Stimulated activated CD4-positive, alpha-beta T cell treated with anti-CD3 and anti-CD28 coated beads, Interleukin-4, amount 100 ng/mL, for 4 hours (primary cell): Measurements from ENCODE around the gene TCP11X2.
"Not testable (repeated sequence)": the region's sequence is repeated elsewhere in the genome, so short reads cannot be mapped to it uniquely, and the experiment has no call there.

ENCODE experiments used
- DNase-seq, 2 experiments: peaks; one replicate each; pipeline ENCODE4 v3.0.0-alpha.2; 2020

TCP11X2 gene

DNA sequence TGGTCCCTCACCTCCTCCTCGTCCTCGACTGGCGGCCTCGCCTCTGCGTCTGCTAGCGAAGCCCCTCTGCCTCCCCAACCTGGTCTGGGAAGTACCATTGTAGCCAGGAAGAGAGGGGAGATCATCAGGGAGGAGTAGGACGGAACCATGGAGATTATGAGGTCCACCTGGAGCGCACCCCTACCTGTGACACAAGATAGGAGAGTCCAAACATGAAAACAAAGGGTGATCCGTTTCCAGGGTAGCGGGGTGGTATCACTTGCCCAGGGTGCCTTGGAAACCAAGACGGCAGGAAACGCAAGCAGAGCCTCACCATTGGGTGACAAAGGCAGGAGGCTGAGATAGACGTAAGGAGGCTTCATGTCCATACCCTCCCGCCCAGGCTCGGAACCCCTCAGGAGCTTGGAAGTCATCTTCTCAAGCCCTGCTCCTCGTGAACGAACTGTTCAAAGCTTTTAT is at the start of gene TCP11X2:
TSS of gene TCP11X2 (minus strand) at position 51 of the 459 bp plus-strand sequence.
- not testable (repeated sequence) for DNase-seq

DNA sequence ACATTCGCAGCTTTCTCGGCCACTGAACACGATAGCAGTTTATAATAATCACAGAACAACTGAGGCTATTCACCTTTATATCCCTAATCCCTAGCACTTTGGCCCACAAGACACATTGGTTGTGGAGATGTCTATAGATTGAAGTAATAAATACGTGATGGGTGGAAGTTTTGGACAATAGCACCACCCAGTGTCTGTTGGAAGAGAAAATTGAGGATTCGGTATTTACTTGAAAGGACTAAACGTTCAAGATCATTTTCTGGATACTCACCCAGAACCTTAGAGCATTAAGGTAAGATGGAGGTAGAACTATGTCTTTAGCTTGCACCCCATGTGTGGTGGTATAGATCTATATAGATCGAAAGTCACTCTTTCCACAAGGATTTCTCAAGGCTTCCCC is 45.7 kb upstream of the TCP11X2 start:
- DNase-seq: no peak

GRCh38 chrX:102515975-102516941 is 44.6 kb upstream of the TCP11X2 start, which contains the start of gene TMSB15A:
TMSB15A (minus strand) TSS chrX:102516739.
- peak; percentile 49 to 58 for DNase-seq

DNA sequence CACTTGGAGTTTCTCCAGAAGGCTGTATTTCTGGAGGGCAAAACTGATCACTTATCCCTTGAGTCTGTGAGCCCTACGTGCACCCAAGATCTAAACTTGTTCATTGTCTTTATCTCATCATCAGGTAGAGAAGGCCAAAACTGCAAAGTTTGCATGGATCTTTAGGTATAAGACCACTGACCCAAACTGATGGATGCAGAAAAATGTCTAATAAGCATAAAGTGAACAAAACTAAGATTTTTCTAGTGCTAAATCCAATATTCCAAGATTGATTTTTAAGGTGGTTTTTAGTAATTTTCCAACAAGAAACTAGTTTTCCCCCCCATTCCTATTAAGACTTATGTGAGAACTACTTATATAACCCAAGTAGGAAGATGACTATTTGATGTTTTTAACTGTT is 42.9 kb upstream of the TCP11X2 start:
- no peak for DNase-seq

- DNase-seq: no peak
Measured at GRCh38 chrX:102498732-102499131, 27.1 kb upstream of the TCP11X2 start.

DNA sequence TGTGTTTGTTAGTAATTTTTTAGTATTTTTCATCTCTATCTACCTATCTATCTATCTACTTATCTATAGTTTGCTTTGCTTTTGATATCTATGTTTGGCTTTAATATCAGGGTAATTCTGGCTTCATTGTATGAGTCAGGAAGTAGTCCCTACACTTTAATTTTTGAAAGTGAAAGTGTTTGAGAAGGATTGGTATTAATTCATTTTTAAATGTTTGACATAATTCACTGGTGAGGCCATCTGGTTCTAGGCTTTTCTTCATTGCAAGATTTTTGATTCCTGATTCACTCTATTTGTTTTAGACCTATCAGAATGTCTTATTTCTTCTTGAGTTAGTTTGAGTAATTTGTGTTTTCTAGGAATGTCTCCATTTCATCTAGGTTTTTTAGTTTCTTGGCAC is 20.2 kb upstream of the TCP11X2 start:
- no peak for DNase-seq

DNA sequence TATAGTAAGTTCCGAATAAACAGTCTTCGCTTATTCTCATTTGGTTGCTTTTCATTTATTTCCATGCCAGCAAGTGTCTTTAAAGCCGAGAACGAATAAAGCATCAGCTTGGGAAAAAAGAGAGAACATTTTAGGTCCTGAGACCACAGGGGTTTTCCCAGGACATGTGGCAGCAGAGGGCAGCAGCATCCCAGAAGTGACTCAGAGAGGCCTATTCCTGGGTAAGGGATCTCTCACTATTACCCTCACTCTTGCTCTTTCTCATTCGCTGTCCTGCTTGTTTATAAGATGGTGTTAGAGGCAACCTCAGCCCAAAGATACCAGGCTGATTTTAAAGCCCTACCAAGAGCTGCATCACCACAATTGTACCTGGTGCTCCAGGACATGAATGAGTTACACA is 7.2 kb upstream of the TCP11X2 start:
- not testable (repeated sequence) for DNase-seq

DNA sequence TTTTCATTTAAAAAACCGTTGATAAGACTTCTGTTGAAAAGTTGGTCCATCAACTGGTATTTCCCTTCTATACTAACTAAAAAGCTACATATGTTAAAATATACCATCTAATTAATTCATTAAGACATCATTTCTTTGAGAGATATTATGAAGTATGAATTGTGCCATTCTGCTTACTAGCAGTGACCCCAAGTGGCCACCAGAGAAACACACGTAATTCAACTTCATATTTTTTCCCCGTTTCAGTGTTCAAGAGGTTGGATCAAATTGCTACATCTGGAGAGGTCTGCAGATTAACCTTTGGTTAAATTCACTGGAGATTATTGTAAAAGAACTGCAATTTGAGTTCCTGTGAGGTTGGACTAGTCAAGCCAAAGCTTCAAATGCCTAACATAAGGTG is 1.4 kb downstream of the TCP11X2 start:
- not testable (repeated sequence) for DNase-seq

GRCh38 chrX:102458615-102459014 is 13.0 kb downstream of the TCP11X2 start:
- DNase-seq: not testable (repeated sequence)

DNA sequence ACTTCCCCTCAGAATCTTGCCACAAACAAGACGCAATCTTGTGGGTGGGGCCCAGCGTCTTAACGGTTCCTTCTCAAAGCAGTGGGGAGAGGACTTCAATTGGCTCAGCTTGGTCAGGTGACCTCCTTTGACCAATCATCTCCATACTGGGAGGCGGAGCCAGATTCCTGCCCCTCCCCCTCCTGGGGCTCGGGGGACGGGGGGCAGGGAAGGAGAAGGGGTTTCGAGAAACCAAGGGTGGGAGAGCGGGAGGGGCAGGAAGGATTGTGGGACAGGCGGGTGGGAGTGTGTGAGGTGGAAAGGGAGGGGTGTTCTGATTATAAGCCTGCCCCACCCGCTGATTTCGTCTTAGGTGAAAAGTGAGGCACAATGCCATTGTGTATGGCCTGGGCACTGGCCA is 31.7 kb downstream of the TCP11X2 start, which contains the start of gene NXF2B:
TSS of gene NXF2B (minus strand) at position 101 of the 400 bp plus-strand sequence. CDS start 59,972 bp downstream, outside the sequence.
- not testable (repeated sequence) for DNase-seq

- not testable (repeated sequence) for DNase-seq
Measured at GRCh38 chrX:102414493-102414892, 57.1 kb downstream of the TCP11X2 start.
